Esophagus muscularis mucosa (tissue), 3 donors: ENCODE measurements around the gene COL4A1.

Experiments used
- POLR2A ChIP-seq: fragments of 450-650 bp; IDR thresholded peaks from one replicate; pipeline ENCODE4 v1.6.1; 2017; ENCODE audit warnings: antibody characterized with exemption, moderate library complexity, mild to moderate bottlenecking, low read depth
- POLR2AphosphoS5 ChIP-seq, 2 donors: sonication (generic); formaldehyde crosslinking; IDR thresholded peaks; one replicate each; pipeline ENCODE4 v1.6.1; 2017; ENCODE audit warnings: antibody characterized with exemption in 2 of 2
- TF ChIP-seq, protein P1 (sequence below), 3 experiments: fragments of 200-600 bp in 2 of 3; fragments of 450-650 bp in 1 of 3; sonication (generic) in 2 of 3; IDR thresholded peaks; one replicate each; pipeline ENCODE4 v1.5.1; 2017 to 2019; ENCODE audit warnings: antibody characterized with exemption in 3 of 3, mild to moderate bottlenecking in 2 of 3, moderate library complexity in 1 of 3

- TF ChIP-seq, protein P1, sequence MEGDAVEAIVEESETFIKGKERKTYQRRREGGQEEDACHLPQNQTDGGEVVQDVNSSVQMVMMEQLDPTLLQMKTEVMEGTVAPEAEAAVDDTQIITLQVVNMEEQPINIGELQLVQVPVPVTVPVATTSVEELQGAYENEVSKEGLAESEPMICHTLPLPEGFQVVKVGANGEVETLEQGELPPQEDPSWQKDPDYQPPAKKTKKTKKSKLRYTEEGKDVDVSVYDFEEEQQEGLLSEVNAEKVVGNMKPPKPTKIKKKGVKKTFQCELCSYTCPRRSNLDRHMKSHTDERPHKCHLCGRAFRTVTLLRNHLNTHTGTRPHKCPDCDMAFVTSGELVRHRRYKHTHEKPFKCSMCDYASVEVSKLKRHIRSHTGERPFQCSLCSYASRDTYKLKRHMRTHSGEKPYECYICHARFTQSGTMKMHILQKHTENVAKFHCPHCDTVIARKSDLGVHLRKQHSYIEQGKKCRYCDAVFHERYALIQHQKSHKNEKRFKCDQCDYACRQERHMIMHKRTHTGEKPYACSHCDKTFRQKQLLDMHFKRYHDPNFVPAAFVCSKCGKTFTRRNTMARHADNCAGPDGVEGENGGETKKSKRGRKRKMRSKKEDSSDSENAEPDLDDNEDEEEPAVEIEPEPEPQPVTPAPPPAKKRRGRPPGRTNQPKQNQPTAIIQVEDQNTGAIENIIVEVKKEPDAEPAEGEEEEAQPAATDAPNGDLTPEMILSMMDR (IDR thresholded peaks at IDR 0.05), result no peak
- TF ChIP-seq POLR2AphosphoS5 (IDR thresholded peaks at IDR 0.05), result no peak
- no peak for TF ChIP-seq POLR2A
These were observed 52.0 kb downstream of the COL4A1 start for GRCh38 chr13:110254751-110255553.
